ENCODE measurements around the gene FAM53B.
A peak's percentile ranks its signal among the peaks of the same experiment; 100 is the strongest.

FAM53B gene

GRCh38 chr10:124653311-124653710, 90.9 kb downstream of the FAM53B start:
- DNase-seq (ENCODE audit: low read depth), result no peak
- H3K4me3 ChIP-seq (ENCODE audit: low read depth, low read length), result no peak overlapping the region
- TF ChIP-seq CTCF (IDR thresholded peaks at IDR 0.05; ENCODE audit: control insufficient read depth, extremely low read depth, insufficient read depth), result no peak

GRCh38 chr10:124652701-124653100, 91.5 kb downstream of the FAM53B start:
- DNase-seq (ENCODE audit: low read depth), result no peak
- H3K4me3 ChIP-seq (ENCODE audit: low read depth, low read length), result no peak overlapping the region
- no peak for TF ChIP-seq CTCF (IDR thresholded peaks at IDR 0.05; ENCODE audit: control insufficient read depth, extremely low read depth, insufficient read depth)

GRCh38 chr10:124652200-124652599, 92.0 kb downstream of the FAM53B start:
- no peak for TF ChIP-seq CTCF (IDR thresholded peaks at IDR 0.05; ENCODE audit: control insufficient read depth, extremely low read depth, insufficient read depth)
- H3K4me3 ChIP-seq (ENCODE audit: low read depth, low read length), result no peak overlapping the region
- DNase-seq (ENCODE audit: low read depth), result no peak

GRCh38 chr10:124651402-124651891, 92.7 kb downstream of the FAM53B start:
- no peak for DNase-seq (ENCODE audit: low read depth)
- TF ChIP-seq CTCF (IDR thresholded peaks at IDR 0.05; ENCODE audit: control insufficient read depth, extremely low read depth, insufficient read depth), result no peak
- H3K4me3 ChIP-seq (ENCODE audit: low read depth, low read length), result no peak overlapping the region

- no peak for DNase-seq (ENCODE audit: low read depth)
- H3K4me3 ChIP-seq (ENCODE audit: low read depth, low read length), result no peak overlapping the region
- no peak for TF ChIP-seq CTCF (IDR thresholded peaks at IDR 0.05; ENCODE audit: control insufficient read depth, extremely low read depth, insufficient read depth)
Measured at GRCh38 chr10:124650820-124651401, 93.3 kb downstream of the FAM53B start.

- no peak for TF ChIP-seq CTCF (IDR thresholded peaks at IDR 0.05; ENCODE audit: control insufficient read depth, extremely low read depth, insufficient read depth)
- no peak overlapping the region for H3K4me3 ChIP-seq (ENCODE audit: low read depth, low read length)
- DNase-seq (ENCODE audit: low read depth), result no peak
Measured at GRCh38 chr10:124650263-124650662, 93.9 kb downstream of the FAM53B start.

GRCh38 chr10:124649214-124649613, 95.0 kb downstream of the FAM53B start:
- peak; percentile 22 for TF ChIP-seq CTCF (IDR thresholded peaks at IDR 0.05; ENCODE audit: control insufficient read depth, extremely low read depth, insufficient read depth)
- no peak for DNase-seq (ENCODE audit: low read depth)
- no peak overlapping the region for H3K4me3 ChIP-seq (ENCODE audit: low read depth, low read length)

Measured in LNCaP clone FGC (cell line).